Measurements from ENCODE around the gene RIPOR3. TPM values are rescaled to one million over a fixed set of nuclear protein-coding genes. Genes with fewer than 3 reads are reported as not detected.
A peak's percentile ranks its signal among the peaks of the same experiment; 100 is the strongest.

The RIPOR3 gene
- total RNA-seq, 1 donor from 2014 or later = 0.44 TPM

GRCh38 chr20:50610212-50610718 lies 81.1 kb downstream of the RIPOR3 start:
- H3K4me3 Mint-ChIP-seq = no peak overlapping the region
- peaks cover 5% of the 10 kb centered on the region for H3K4me1 Mint-ChIP-seq
- no peak for DNase-seq (ENCODE audit: low read depth, low spot score)
- TF ChIP-seq CTCF (conservative IDR thresholded peaks at IDR 0.05) = no peak
- H3K27ac Mint-ChIP-seq (ENCODE audit: unreplicated experiment) = peak overlapping the region; percentile 6
- H3K27me3 Mint-ChIP-seq (ENCODE audit: low read depth) = no peaks in the 10 kb centered on the region
- no peaks in the 10 kb centered on the region for H3K9me3 Mint-ChIP-seq
- H3K36me3 Mint-ChIP-seq (ENCODE audit: low read depth) = no peaks in the 10 kb centered on the region

GRCh38 chr20:50609438-50609989 lies 81.8 kb downstream of the RIPOR3 start:
- no peaks in the 10 kb centered on the region for H3K9me3 Mint-ChIP-seq
- no peak overlapping the region for H3K27ac Mint-ChIP-seq (ENCODE audit: unreplicated experiment)
- DNase-seq (ENCODE audit: low read depth, low spot score) = no peak
- H3K4me1 Mint-ChIP-seq = peaks cover 5% of the 10 kb centered on the region
- no peaks in the 10 kb centered on the region for H3K36me3 Mint-ChIP-seq (ENCODE audit: low read depth)
- no peaks in the 10 kb centered on the region for H3K27me3 Mint-ChIP-seq (ENCODE audit: low read depth)
- TF ChIP-seq CTCF (conservative IDR thresholded peaks at IDR 0.05) = no peak
- H3K4me3 Mint-ChIP-seq = no peak overlapping the region

GRCh38 chr20:50608750-50609104 lies 82.6 kb downstream of the RIPOR3 start:
- no peak overlapping the region for H3K4me3 Mint-ChIP-seq
- H3K36me3 Mint-ChIP-seq (ENCODE audit: low read depth) = no peaks in the 10 kb centered on the region
- no peak for DNase-seq (ENCODE audit: low read depth, low spot score)
- H3K27ac Mint-ChIP-seq (ENCODE audit: unreplicated experiment) = no peak overlapping the region
- H3K9me3 Mint-ChIP-seq = no peaks in the 10 kb centered on the region
- no peaks in the 10 kb centered on the region for H3K27me3 Mint-ChIP-seq (ENCODE audit: low read depth)
- TF ChIP-seq CTCF (conservative IDR thresholded peaks at IDR 0.05) = no peak
- peaks cover 5% of the 10 kb centered on the region for H3K4me1 Mint-ChIP-seq

- DNase-seq (ENCODE audit: low read depth, low spot score) = no peak
- peaks cover 5% of the 10 kb centered on the region for H3K4me1 Mint-ChIP-seq
- no peak overlapping the region for H3K27ac Mint-ChIP-seq (ENCODE audit: unreplicated experiment)
- no peaks in the 10 kb centered on the region for H3K36me3 Mint-ChIP-seq (ENCODE audit: low read depth)
- H3K9me3 Mint-ChIP-seq = no peaks in the 10 kb centered on the region
- H3K27me3 Mint-ChIP-seq (ENCODE audit: low read depth) = no peaks in the 10 kb centered on the region
- no peak for TF ChIP-seq CTCF (conservative IDR thresholded peaks at IDR 0.05)
- no peak overlapping the region for H3K4me3 Mint-ChIP-seq
Measured at GRCh38 chr20:50607850-50608749, 83.2 kb downstream of the RIPOR3 start.

- DNase-seq (ENCODE audit: low read depth, low spot score) = no peak
- Mint-ChIP-seq H3K4me1 (peaks cover 5% of the 10 kb centered on the region), H3K4me3 (no peak overlapping the region), H3K27ac (ENCODE audit: unreplicated experiment) (no peak overlapping the region), H3K36me3 (ENCODE audit: low read depth) (no peaks in the 10 kb centered on the region), H3K27me3 (ENCODE audit: low read depth) (no peaks in the 10 kb centered on the region), H3K9me3 (no peaks in the 10 kb centered on the region)
- TF ChIP-seq CTCF (conservative IDR thresholded peaks at IDR 0.05) = no peak
Measured at GRCh38 chr20:50607436-50607835, 83.9 kb downstream of the RIPOR3 start.

Measured in neural crest cell (in vitro differentiated cells).